DMS53 (cell line): Measurements from ENCODE around the gene MCTS1.
"Not testable (repeated sequence)": the region's sequence is repeated elsewhere in the genome, so short reads cannot be mapped to it uniquely, and the experiment has no call there.

Experiments used
- DNase-seq: peaks from one replicate; lab custom pipeline; 2025; lab: John Stamatoyannopoulos, UW

Gene MCTS1, protein sequence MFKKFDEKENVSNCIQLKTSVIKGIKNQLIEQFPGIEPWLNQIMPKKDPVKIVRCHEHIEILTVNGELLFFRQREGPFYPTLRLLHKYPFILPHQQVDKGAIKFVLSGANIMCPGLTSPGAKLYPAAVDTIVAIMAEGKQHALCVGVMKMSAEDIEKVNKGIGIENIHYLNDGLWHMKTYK

DNA sequence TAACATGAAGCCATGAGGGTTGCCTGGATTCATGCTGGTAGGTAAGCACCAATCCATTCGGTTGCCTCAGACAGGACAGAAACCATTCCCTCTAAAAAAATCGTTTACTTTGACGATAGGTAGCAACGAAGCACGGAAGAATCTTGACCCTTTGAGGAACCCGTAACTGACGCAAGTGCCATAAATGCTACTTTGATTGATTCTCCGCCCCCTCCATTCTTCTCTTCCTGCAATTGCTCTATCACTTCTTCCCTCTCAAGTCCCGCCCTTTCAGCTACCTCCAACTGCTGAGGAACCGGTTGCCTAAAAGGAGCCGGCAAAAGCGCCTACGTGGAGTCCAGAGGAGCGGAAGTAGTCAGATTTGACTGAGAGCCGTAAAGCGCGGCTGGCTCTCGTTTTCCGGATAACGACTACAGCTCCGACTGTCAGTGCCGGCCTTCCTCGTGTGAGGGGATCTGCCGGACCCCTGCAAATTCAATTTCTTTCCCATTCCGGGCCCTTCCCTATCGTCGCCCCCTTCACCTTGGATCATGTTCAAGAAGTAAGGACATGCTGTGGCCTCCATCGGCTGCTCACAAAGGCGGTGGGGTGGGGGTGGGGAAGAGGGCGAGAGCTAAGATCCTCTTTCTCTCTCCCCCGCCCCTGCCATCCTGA, at the start of gene MCTS1:
TSS of gene MCTS1 (plus strand) at position 395 of the 654 bp plus-strand sequence. CDS start at position 531, 136 bp downstream.
- DNase-seq: peak; percentile 99

DNA sequence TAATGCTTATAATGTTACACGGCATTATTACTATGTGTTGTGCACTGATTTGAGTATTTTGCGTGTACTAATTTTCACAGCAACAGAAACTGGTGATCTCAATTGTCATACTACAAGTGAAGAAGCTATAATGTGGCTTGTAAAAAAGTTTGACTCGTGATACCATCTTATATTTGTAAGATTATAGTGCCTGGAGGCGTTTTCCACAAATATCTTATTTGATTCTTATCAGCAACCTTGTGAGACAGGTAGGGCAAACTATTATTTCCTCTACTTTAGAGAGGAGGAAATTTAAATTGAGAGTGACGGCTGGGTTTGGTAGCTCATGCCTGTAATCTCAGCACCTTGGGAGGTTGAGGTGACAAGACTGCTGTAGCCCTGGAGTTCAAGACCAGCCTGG, 47.6 kb upstream of the MCTS1 start:
- DNase-seq: no peak

DNA sequence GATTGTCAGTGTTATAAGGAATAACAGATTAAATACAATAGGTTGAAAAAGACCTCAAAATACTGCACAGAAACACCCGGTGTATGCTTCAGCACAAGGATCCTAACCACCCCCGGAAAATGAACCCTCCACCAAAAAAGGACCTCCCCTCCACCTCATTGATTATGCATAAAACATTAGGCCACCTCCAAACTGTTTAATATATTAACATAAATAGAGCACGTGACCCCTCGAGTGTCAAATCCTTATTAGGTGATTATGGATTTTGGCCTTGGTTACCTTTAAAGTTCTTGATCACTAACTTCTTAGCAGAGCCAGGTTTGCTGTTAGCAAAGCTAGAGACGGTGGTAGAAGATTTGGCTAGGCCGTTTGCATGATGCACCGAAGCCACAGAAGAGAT, 44.1 kb upstream of the MCTS1 start:
- peak; percentile 46 for DNase-seq

DNA sequence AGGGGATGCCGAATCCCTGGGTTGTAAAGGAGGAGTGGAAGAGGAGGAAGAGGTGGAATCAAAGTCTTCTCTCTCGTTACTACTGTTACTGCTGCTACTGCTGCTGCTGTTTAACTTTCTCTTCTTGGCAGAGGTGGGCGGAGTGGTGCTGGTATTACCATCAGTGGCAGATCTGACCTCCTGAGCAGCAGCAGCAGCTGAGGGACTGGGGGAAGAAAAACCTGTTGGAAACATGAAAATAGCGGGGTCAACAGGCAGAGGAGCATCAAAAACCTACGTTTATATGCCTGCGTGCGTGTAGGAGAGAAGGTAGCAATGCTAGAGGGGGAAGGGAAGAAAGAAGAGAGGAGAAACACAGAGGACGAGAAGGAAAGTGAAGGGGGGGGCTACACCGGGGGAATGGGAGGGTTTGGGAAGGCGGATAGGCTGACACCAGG, 43.5 kb upstream of the MCTS1 start:
- peak; percentile 74 for DNase-seq

DNA sequence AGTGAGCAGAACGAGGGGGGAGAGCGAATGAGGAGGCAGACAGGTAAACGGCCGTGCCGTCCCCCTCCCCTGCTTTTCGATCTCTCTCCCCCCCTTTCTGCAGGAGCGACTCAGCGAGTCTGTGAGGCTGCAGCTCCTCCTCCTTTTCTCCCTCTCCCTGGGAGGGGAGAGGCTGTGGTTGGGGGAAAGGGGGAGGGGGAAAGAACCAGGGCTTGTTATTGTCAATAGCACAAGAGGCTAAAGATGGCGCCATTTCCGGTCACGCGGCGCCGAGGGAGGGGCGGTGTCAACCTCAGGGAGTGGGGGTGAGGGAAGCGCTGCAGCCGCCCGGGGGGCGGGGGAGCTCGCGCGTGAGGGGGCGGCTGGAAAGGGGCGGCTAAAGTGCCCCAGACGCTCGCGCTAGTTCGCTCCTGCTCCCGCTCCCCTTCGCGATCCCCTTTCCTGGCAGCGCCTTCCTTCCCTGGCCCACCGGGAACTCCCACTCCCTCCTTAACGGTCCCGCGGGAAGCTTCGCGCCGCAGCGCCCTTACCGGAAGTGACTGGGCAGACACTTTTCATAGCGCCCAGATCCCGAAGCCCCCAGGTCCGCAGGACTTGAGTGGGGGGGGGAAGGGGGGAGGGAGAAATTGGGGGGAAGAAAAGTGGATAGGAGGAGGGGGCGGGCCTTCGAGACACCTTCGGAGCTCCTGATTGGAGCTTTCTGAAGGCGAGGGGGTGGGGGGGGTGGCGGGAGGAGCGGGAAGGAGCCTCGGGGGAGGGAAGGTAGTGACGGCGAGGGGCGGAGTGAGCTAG, 42.9 kb upstream of the MCTS1 start, which contains the start of gene CUL4B:
TSS of gene CUL4B (minus strand) at position 121 of the 792 bp plus-strand sequence. CDS start 324 bp downstream, outside the sequence.
- peak; percentile 97 for DNase-seq

DNA sequence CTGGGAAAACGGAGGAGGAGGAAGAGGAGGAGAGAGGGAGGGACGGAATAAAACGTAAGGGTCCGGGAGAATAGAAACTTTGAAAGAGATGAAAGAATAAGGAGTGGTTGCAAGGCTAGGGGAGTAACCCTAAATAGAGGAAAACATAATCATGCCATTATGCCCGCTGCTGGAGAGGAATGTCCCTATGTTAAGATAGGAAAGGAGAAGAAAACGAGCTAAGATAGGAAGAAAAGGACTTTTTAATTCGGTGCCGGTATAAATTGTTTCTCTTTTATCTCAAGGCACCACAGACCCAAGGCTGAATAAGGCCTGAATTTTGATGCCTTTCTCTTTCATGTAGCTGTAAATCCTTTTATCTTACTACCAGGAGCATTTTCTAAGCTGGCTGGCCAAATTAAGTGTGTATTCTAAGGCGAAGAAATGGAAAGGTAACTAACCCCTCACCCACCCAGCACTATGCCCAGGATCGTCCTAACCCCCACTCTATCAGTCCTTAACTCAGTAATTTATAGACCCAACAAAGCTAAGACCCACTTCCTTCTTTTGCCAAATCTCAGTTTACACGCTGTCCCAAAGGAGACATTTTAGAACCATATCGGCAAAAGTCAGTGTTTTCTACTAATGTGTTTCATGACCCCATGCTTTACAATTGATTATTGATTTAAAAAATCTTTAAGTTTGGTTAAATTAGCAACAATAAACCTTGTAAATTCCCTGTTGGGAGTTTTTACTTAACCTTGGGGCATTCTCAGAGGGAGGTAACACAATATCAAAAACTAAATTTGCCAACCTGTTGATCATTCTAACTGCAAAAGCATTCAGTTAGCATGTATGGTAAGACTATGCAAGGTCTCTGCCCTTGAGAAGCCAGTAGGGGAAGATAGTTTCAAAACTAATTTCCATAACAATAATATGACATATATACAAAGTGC, 42.0 kb upstream of the MCTS1 start:
- no peak for DNase-seq

DNA sequence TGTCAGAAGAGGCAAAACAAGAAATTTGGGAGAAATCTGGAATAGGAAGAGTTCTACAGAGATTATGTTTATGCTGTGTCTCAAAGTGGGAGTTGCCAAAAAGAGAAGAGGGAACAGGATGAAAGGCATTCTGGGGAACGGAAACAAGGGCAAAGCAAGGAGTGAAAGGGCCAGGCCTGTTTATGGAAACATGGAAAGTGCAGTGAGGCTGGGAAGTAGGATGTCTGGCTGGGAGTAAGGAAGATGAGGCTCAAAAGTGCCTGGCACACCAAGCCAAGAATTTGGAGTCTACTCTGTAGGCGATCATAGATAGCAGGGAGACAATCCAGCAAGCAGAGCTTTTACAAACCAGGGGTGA, 41.4 kb upstream of the MCTS1 start:
- DNase-seq: no peak

DNA sequence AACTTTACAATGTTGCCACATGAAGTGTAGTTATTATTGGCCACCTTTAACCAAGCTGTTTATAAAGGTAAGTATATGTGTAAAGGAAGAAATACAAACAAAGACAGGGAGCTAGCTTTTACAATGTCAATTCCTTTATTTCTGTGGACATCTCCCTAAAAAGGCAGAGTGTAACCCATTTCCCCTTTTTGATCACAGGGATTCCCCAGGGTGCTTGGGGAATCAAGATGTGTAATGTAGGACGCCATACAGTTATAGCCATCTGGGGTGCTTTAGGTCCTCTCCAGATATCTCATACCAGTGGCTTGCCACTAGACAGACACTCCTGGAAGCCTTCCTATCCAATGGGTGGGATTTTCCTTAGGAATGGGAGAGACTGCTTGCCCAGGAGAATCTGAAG, 39.0 kb upstream of the MCTS1 start:
- no peak for DNase-seq

DNA sequence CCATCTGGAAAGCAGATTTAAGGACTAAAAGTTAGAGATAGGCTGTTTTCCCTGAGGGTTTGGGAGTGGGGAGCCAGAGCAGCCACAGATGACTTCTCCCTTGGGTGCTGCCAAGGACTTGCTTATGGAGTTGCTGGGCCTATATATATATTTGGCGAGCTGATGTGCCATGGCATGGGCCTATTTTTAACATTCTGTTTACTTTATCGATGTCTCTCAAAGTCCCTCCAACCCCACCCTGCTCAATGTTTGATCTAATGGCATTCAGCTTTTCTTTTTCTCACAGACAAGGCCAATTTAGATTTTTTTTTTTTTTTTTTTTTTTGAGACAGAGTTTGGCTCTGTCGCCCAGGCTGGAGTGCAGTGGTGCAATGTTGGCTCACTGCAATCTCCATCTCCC, 37.1 kb upstream of the MCTS1 start:
- DNase-seq: no peak

DNA sequence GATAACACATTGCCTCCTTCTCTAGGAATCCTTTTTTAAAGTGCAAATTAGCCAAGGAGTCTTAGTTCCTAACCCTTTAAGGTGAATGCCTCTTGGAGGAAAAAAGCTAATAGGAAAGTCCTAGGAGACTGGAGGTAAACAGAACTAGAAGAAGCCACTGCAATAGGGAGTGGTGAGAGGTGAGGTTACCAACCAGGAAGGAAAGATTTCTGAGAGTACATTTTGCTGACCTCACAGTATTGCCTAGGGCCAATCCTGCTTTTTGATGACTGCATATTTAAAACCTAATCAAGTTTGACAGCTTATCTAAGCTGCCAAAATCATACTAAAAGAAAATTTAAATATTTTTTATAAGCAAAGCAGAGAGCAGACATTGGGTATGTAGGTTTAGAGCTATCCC, 35.9 kb upstream of the MCTS1 start:
- no peak for DNase-seq

DNA sequence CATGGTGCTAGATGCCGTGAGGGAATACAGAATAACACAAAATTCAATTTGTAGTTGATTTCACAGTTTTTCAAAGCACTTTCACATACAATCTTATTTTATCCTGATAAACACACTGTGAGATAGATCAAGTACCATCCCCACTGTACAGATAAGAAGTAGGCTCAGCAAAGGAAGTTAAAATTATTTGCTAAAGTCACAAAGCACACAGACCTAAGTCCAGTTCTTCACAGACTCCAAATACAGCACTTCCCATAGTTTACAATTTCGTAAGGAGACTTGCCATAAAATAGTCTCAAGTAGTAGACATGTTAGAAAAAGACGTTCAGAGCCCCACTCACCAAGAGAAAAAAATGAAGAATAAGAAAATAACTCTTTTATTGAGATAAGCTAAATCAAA, 35.3 kb upstream of the MCTS1 start:
- no peak for DNase-seq

DNA sequence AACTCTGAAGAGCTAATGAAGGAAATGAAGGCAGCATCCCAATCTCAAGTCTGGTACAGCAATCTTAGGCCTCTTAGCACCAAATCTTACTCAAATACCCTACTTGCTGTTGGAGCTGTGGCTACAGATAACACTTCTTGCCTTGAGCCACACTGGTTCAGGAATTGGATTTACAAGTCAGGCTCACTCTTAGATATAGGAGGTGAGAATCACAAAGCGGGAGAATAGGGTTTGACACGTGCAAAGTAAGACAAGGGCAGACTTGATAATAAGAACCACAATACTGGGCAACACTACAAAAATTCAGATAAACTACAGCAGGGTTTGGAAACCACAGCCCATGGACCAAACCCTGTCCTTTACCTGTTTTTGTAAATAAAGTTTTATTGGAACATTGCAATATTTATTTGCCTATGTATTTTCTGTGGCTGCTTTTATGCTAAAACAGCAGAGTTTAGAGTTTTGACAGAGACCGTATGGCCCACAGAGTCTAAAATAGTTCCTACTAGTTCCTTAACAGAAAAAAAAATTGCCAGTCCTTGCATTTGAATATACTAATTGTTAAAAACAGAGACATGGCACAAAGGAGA, 33.8 kb upstream of the MCTS1 start:
- no peak for DNase-seq

DNA sequence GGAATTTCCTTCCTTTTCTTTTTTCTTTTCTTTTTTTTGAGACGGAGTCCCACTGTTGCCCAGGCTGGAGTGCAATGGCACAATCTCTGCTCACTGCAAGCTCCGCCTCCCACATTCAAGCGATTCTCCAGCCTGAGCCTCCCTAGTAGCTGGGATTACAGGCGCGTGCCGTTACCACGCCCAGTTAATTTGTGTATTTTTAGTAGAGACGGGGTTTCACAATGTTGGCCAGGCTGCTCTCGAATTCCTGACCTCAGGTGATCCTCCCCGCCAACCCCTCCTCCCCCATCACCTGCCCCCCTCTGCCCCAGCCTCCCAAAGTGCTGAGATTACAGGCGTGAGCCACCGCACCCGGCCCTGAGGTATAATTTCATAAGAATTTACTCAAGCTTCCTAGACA, 30.1 kb upstream of the MCTS1 start:
- not testable (repeated sequence) for DNase-seq

DNA sequence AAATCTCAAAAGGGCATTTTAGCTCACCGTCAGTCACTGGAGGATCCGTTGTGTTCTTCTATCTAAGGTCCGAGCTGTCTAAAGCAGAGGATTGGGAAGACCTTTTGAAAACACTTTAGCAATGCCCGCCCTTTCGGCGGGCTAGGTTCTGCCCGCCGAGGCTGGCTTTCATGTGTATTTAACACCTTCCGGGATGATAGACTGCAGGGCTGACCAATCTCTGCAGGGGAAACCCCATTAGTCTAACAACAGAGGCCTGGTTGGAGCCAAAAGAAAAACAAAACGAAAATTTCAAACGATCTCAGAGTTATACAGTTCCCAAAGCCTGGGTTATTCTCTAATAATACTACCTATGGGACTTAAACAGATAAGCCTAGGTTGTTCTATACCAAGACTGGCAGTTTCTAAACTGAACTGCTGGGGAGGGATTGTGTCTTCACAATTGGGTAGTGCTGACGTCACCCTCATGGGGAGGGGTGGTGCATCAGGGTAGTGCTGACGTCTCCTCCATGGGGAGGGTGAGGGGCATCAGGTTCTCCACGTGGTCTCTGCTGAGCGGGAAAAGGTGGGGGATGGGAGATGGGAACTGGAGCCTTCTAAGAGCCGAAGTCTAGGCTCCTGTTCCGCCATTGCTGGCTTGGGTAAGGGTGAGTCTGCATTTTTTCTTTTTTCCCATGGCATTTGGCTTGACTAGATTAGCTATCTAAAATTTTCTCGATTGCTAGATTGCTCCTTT, 28.4 kb upstream of the MCTS1 start:
- DNase-seq: peak; percentile 7

DNA sequence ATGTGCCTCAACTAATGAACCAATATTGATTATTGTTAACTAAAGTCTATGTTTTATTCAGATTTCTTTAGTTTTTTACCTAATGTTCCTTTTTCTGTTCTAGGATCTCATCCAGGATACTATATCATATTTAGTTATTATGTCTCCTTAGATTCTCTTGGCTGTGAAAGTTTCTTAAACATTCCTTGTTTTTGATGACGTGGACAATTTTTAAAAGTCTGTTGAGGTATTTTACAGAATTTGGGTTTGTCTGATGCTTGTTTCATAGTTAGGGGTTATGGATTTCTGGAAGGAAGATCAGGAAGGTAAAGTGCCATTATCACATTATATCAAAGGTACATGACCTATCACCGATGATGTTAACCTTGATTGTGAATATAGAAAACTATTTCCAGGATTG, 18.2 kb upstream of the MCTS1 start:
- DNase-seq: no peak

DNA sequence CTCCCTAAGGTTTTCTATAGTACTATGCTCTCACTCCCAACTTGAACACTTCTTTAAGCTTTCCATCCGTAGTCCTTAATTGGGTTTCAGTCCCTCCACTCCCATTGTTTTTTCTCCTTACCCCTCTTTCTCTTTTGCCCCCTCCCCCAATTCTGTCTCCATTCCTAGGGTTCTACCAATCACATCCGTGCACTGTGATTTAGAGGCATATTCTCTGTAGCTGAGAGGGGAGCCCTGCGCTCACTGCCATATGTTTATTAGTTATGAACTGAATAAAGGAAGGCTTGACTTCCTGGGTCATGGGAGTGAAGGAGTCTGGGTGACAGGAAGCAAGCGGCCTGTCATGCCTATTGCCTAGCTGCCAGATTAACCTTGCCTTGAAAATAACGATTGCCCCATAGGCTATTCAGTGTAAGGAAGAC, 471 bp downstream of the MCTS1 start:
- DNase-seq: peak; percentile 66

DNA sequence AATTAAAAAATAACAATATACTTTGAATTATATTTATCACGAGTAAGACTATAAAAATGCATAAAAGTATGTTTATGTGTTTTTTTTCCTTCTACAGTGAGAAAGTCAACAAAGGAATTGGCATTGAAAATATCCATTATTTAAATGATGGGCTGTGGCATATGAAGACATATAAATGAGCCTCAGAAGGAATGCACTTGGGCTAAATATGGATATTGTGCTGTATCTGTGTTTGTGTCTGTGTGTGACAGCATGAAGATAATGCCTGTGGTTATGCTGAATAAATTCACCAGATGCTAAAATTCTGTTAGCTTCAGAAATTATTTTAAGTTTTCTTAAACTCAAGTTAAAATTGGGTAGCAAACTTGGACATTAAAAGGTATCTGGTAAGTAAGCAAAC, 8.2 kb downstream of the MCTS1 start:
- no peak for DNase-seq

DNA sequence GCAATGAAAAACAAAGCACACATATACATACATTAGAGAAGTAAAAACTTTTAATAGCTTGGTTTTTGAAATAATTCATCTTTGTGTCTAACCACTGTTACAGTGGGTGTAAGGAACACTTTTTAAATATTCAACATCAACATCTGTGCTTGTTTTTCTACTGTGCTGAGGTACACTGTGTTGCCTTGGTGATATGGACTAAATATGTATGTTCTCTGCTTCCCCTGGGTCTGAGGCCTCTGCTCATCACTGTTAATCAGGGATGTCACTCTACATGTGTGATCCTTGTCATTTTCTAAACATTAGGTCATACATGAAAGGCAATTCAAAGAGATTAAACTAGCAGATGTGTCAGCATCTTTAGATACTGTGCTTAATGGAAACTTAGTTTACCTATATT, 10.9 kb downstream of the MCTS1 start:
- DNase-seq: peak; percentile 3

DNA sequence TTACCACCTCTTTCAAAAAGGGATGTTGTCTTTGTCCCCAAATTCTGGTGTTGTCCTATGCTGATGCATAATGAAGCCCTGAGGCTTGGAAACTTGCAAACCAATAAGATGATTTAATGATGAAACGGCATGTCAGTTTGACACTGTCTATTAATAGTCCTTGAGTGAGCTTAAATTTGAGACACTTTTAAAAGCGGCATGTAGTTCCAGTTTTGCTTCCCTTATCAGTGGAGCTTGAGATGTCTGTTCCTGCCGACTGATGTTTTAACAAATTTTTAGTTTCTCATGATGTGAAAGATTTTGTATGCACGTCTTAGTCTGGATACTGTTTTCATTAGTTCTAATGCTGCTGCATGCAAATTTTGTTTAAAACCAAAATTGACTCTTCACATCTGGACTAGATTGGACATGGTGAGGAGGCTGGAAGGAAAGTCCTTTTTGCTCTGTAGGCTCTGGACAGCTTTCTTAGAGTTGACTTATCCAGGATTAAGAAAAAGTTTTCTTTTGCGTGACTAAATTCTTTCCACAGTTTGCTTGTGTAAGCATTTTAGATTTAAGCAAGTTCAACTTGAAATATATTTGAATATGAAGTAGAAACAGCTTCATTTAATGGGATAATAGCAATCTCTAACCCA, 14.2 kb downstream of the MCTS1 start:
- DNase-seq: no peak

DNA sequence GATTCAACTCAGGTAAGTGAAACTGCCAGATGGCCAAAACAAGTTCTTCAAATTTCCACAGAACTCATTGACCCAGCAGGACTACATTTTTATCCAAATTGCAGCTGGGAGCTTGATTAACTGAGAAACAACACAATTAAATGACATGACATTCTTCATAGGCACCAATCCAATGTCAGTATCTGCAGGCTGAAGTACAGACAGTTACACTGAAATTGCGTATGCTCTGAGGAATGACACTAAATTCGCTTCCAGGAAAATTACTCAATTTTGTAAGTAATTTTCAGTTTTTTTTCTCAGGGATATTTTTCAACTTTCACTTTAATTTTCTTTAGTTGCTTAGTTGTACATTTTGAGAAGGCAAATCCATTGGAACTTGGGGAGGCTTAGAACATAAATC, 21.5 kb downstream of the MCTS1 start:
- DNase-seq: no peak
